ENCODE measurements around the gene PRDM16. TPM values are rescaled to one million over a fixed set of nuclear protein-coding genes. Genes with fewer than 3 reads are reported as not detected.

Gene PRDM16
- polyA plus RNA-seq, 1 donor (not counting 4 experiments of a cell fraction or from before 2014, with no cell fraction given) = 0.05 TPM

DNA sequence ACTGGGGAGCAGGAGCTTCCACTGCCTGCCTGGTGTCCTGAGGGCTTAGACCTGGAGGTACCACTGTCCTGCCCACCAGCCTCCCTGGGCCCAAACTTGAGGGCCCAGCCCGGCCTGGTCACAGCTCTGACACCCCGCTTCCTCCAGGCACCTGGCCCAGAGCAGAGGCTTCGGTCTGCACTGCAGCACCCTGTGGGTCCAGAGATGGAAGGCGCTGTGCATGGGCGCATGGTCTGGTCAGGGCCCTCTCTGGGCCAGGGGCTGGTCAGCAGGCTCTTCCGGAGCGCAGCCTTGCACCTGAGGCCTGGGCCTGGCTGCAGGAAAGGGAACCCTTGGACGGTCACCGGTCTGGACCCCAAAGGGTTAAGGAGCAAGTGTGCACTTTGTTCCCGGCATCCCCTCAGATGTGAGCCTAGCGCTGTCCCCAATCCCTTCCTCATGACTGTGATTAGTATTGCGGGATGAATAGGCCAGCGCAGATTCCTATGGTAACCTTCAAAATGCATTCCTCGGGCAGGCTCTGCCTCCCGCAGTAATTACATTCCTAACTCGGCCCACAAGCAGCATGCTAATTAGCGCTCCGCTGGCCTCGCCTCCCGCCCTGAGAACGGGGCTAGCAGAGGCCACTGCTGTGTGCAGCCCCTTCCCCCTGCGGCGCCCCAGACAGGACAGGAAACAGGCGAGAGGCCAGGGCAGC lies 36.3 kb downstream of the PRDM16 start:
- no peak overlapping the region for H3K9ac ChIP-seq (ENCODE audit: control insufficient read depth, extremely low read depth, insufficient read depth, low read length)
- H2AFZ ChIP-seq (ENCODE audit: control insufficient read depth, low read length) = no peak overlapping the region
- no peak overlapping the region for H3K4me3 ChIP-seq (ENCODE audit: control insufficient read depth in 2 of 3, extremely low read depth in 1 of 3, insufficient read depth in 2 of 3, low read depth in 1 of 3, low read length in 3 of 3)
- H3K79me2 ChIP-seq (ENCODE audit: control insufficient read depth, insufficient read depth, low read length) = no peaks in the 10 kb centered on the region
- no peak overlapping the region for H3K27ac ChIP-seq (ENCODE audit: control insufficient read depth, insufficient read depth, low read length)
- H3K9me1 ChIP-seq (ENCODE audit: control insufficient read depth, extremely low read depth, insufficient read depth, low read length) = no peaks in the 10 kb centered on the region
- dilution Hi-C loops (cut with MboI; ENCODE audit: extremely low pct_ligation_motif_present, low sequenced_read_pairs) = no loop called here
- H3K4me1 ChIP-seq (ENCODE audit: control insufficient read depth, extremely low read depth, insufficient read depth, low read length) = no peaks in the 10 kb centered on the region
- FAIRE-seq = no peak
- H3K4me2 ChIP-seq (ENCODE audit: control insufficient read depth, extremely low read depth, insufficient read depth, low read depth, low read length) = no peak overlapping the region
- H3K9me3 ChIP-seq (ENCODE audit: control insufficient read depth, low read depth, low read length) = no peaks in the 10 kb centered on the region
- no peaks in the 10 kb centered on the region for H4K20me1 ChIP-seq (ENCODE audit: control insufficient read depth, extremely low read depth, insufficient read depth, low read length)
- no peak for DNase-seq (ENCODE audit: low read depth, low spot score)
- no peak for TF ChIP-seq EZH2 (IDR thresholded peaks at IDR 0.05; ENCODE audit: low read length)
- TF ChIP-seq, protein P1, sequence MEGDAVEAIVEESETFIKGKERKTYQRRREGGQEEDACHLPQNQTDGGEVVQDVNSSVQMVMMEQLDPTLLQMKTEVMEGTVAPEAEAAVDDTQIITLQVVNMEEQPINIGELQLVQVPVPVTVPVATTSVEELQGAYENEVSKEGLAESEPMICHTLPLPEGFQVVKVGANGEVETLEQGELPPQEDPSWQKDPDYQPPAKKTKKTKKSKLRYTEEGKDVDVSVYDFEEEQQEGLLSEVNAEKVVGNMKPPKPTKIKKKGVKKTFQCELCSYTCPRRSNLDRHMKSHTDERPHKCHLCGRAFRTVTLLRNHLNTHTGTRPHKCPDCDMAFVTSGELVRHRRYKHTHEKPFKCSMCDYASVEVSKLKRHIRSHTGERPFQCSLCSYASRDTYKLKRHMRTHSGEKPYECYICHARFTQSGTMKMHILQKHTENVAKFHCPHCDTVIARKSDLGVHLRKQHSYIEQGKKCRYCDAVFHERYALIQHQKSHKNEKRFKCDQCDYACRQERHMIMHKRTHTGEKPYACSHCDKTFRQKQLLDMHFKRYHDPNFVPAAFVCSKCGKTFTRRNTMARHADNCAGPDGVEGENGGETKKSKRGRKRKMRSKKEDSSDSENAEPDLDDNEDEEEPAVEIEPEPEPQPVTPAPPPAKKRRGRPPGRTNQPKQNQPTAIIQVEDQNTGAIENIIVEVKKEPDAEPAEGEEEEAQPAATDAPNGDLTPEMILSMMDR (optimal IDR thresholded peaks at IDR 0.05 in 1 of 3, IDR thresholded peaks at IDR 0.05 in 1 of 3, conservative IDR thresholded peaks at IDR 0.05 in 1 of 3; ENCODE audit: extremely low read depth in 1 of 3, insufficient read depth in 2 of 3, low read length in 3 of 3) = no peak
- no peaks in the 10 kb centered on the region for H3K27me3 ChIP-seq (ENCODE audit: control insufficient read depth, extremely low read depth, insufficient read depth, low read length)
- H3K36me3 ChIP-seq (ENCODE audit: control insufficient read depth in 2 of 2, extremely low read depth in 1 of 2, insufficient read depth in 2 of 2, low read length in 2 of 2) = no peaks in the 10 kb centered on the region

- Histone ChIP-seq H4K20me1 (ENCODE audit: control insufficient read depth, extremely low read depth, insufficient read depth, low read length) (no peaks in the 10 kb centered on the region), H2AFZ (ENCODE audit: control insufficient read depth, low read length) (no peak overlapping the region), H3K9me3 (ENCODE audit: control insufficient read depth, low read depth, low read length) (no peaks in the 10 kb centered on the region), H3K27ac (ENCODE audit: control insufficient read depth, insufficient read depth, low read length) (no peak overlapping the region), H3K9ac (ENCODE audit: control insufficient read depth, extremely low read depth, insufficient read depth, low read length) (no peak overlapping the region), H3K36me3 (ENCODE audit: control insufficient read depth in 2 of 2, extremely low read depth in 1 of 2, insufficient read depth in 2 of 2, low read length in 2 of 2) (no peaks in the 10 kb centered on the region), H3K4me3 (ENCODE audit: control insufficient read depth in 2 of 3, extremely low read depth in 1 of 3, insufficient read depth in 2 of 3, low read depth in 1 of 3, low read length in 3 of 3) (no peak overlapping the region), H3K27me3 (ENCODE audit: control insufficient read depth, extremely low read depth, insufficient read depth, low read length) (no peaks in the 10 kb centered on the region), H3K79me2 (ENCODE audit: control insufficient read depth, insufficient read depth, low read length) (no peaks in the 10 kb centered on the region), H3K4me2 (ENCODE audit: control insufficient read depth, extremely low read depth, insufficient read depth, low read depth, low read length) (no peak overlapping the region), H3K9me1 (ENCODE audit: control insufficient read depth, extremely low read depth, insufficient read depth, low read length) (no peaks in the 10 kb centered on the region), H3K4me1 (ENCODE audit: control insufficient read depth, extremely low read depth, insufficient read depth, low read length) (no peaks in the 10 kb centered on the region)
- DNase-seq (ENCODE audit: low read depth, low spot score) (no peak), FAIRE-seq (no peak)
- dilution Hi-C loops (cut with MboI; ENCODE audit: extremely low pct_ligation_motif_present, low sequenced_read_pairs) = no loop called here
- TF ChIP-seq, protein P1 (optimal IDR thresholded peaks at IDR 0.05 in 1 of 3, IDR thresholded peaks at IDR 0.05 in 1 of 3, conservative IDR thresholded peaks at IDR 0.05 in 1 of 3; ENCODE audit: extremely low read depth in 1 of 3, insufficient read depth in 2 of 3, low read length in 3 of 3) = no peak
- TF ChIP-seq EZH2 (IDR thresholded peaks at IDR 0.05; ENCODE audit: low read length) = no peak
These were observed 37.2 kb downstream of the PRDM16 start for GRCh38 chr1:3106216-3106615.
